ENCODE results near the gene BOD1L1. TPM values are rescaled to one million over a fixed set of nuclear protein-coding genes. Genes with fewer than 3 reads are reported as not detected.
"Not testable (repeated sequence)": the region's sequence is repeated elsewhere in the genome, so short reads cannot be mapped to it uniquely, and the experiment has no call there.

Gene BOD1L1
- total RNA-seq, 1 donor from 2014 or later, result 29.4 TPM

GRCh38 chr4:13560111-13560510, 67.4 kb downstream of the BOD1L1 start:
- DNase-seq (ENCODE audit: low spot score), result not testable (repeated sequence)

- no peak for DNase-seq (ENCODE audit: low spot score)
These were observed 68.1 kb downstream of the BOD1L1 start for GRCh38 chr4:13559413-13559812.

GRCh38 chr4:13558881-13559280, 68.6 kb downstream of the BOD1L1 start:
- no peak for DNase-seq (ENCODE audit: low spot score)

- no peak for DNase-seq (ENCODE audit: low spot score)
These were observed 72.2 kb downstream of the BOD1L1 start for GRCh38 chr4:13555325-13555724.

GRCh38 chr4:13553081-13553480, 74.4 kb downstream of the BOD1L1 start:
- no peak for DNase-seq (ENCODE audit: low spot score)

GRCh38 chr4:13548984-13549546, 78.5 kb downstream of the BOD1L1 start:
- peak; percentile 71 for DNase-seq (ENCODE audit: low spot score)

GRCh38 chr4:13548059-13548983, 79.2 kb downstream of the BOD1L1 start:
- no peak for DNase-seq (ENCODE audit: low spot score)

GRCh38 chr4:13547485-13548041, 80.0 kb downstream of the BOD1L1 start:
- DNase-seq (ENCODE audit: low spot score), result no peak

- DNase-seq (ENCODE audit: low spot score), result peak; percentile 88
These were observed 80.5 kb downstream of the BOD1L1 start for GRCh38 chr4:13546941-13547484.

- no peak for DNase-seq (ENCODE audit: low spot score)
These were observed 81.2 kb downstream of the BOD1L1 start for GRCh38 chr4:13546142-13546940.

- no peak for DNase-seq (ENCODE audit: low spot score)
These were observed 82.1 kb downstream of the BOD1L1 start for GRCh38 chr4:13545394-13545808.

- DNase-seq (ENCODE audit: low spot score), result peak; percentile 92
These were observed 82.7 kb downstream of the BOD1L1 start for GRCh38 chr4:13544606-13545393.

- DNase-seq (ENCODE audit: low spot score), result peak; percentile 89
These were observed 83.5 kb downstream of the BOD1L1 start, which contains the start of gene NKX3-2 for GRCh38 chr4:13543839-13544605. NKX3-2 (minus strand) TSS chr4:13544508; CDS start chr4:13544414, 94 bp downstream.

- peak; percentile 80 for DNase-seq (ENCODE audit: low spot score)
These were observed 84.3 kb downstream of the BOD1L1 start for GRCh38 chr4:13543032-13543838.

- DNase-seq (ENCODE audit: low spot score), result peak; percentile 82
These were observed 84.9 kb downstream of the BOD1L1 start for GRCh38 chr4:13542577-13543031.

- peak; percentile 89 for DNase-seq (ENCODE audit: low spot score)
These were observed 85.6 kb downstream of the BOD1L1 start for GRCh38 chr4:13541720-13542576.

GRCh38 chr4:13541176-13541604, 86.3 kb downstream of the BOD1L1 start:
- peak; percentile 60 for DNase-seq (ENCODE audit: low spot score)
